Measurements from ENCODE around the gene GPR31.
"Not testable (repeated sequence)": the region's sequence is repeated elsewhere in the genome, so short reads cannot be mapped to it uniquely, and the experiment has no call there.

- not testable (repeated sequence) for TF ChIP-seq CTCF (IDR thresholded peaks at IDR 0.05); POLR2A (IDR thresholded peaks at IDR 0.05; ENCODE audit: low read depth)
Observed at GRCh38 chr6:167203261-167204058, 45.7 kb upstream of the GPR31 start.

Data from esophagus muscularis mucosa (tissue), 3 donors.